ENCODE measurements around the gene MYL7.

MYL7 gene

DNA sequence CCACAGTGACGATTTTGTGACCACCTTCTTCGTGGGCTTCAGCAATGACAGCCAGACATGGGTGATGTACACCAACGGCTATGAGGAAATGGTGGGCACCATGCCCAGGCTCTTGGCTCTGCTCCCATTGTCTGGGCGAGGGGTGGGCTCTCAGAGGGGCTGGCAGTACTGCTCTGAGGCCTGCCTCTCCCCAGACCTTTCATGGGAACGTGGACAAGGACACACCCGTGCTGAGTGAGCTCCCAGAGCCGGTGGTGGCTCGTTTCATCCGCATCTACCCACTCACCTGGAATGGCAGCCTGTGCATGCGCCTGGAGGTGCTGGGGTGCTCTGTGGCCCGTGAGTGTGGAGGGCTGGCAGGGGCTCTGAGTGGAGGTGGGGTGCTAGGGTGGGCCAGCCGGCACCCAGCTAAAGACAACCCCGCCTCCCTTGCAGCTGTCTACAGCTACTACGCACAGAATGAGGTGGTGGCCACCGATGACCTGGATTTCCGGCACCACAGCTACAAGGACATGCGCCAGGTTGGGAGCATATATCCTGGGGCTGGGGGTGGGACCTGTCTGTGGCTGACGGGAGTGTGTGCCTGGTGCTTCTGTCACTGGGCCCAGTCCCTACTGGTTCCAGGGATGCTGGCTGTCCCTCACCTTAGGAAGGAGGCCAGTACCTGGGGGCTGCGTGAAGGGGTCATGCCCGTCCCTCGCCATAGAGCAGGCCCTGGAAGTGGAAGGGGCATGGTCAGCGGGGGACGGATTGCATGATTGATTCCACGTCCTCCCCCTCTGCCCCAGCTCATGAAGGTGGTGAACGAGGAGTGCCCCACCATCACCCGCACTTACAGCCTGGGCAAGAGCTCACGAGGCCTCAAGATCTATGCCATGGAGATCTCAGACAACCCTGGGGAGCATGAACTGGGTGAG, 30.2 kb downstream of the MYL7 start:
- no peak for DNase-seq

DNA sequence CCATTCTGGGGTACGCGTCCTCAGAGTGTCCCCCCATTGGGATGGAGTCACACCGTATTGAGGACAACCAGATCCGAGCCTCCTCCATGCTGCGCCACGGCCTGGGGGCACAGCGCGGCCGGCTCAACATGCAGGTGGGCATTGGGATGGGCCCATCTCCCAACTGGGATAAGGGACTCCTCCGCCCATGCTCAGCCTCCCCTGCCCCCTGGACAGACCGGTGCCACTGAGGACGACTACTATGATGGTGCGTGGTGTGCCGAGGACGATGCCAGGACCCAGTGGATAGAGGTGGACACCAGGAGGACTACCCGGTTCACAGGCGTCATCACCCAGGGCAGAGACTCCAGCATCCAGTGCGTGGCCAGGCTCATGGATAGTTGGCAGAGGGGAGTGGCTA, 31.1 kb downstream of the MYL7 start:
- no peak for DNase-seq

DNA sequence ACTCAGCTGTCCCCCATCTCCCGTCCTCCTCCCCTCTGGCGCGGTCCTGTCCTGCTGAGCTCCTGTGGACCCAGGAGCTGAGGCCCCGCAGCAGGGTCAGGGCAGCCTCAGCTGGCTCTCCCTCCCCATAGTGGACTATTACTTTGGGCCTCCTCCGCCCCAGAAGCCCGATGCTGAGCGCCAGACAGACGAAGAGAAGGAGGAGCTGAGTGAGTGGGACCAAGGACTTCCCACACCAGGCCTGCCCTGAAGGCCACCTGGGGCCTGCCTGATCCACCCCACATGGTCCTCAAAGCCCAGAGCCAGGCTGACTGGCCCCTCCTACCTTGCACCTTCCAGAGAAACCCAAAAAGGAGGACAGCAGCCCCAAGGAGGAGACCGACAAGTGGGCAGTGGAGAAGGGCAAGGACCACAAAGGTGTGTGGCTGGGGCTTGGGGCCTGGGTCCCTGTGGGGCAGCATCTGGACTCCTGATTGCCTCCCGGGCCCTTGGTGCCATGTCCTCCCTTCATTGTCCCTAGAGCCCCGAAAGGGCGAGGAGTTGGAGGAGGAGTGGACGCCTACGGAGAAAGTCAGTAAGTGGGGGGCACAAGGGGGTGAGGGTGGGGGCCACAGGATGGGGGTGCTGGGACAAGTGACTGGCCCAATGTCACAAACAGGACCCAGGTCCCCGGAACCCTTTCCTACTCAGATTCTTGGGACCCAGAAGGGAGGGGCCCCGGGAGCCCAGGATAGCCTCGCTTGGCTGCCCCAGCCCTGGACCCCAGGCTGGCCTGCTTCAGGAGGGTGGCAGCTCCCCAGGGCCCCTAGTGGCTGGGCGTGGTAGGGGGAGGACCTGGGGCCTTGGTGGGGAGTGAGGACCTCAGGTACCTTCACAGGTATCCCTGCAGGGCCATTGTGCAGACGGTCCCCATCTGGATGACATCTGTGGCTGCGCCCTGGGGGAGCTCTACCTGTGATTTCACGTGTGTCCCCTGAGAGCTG, 32.1 kb downstream of the MYL7 start:
- DNase-seq: no peak

DNA sequence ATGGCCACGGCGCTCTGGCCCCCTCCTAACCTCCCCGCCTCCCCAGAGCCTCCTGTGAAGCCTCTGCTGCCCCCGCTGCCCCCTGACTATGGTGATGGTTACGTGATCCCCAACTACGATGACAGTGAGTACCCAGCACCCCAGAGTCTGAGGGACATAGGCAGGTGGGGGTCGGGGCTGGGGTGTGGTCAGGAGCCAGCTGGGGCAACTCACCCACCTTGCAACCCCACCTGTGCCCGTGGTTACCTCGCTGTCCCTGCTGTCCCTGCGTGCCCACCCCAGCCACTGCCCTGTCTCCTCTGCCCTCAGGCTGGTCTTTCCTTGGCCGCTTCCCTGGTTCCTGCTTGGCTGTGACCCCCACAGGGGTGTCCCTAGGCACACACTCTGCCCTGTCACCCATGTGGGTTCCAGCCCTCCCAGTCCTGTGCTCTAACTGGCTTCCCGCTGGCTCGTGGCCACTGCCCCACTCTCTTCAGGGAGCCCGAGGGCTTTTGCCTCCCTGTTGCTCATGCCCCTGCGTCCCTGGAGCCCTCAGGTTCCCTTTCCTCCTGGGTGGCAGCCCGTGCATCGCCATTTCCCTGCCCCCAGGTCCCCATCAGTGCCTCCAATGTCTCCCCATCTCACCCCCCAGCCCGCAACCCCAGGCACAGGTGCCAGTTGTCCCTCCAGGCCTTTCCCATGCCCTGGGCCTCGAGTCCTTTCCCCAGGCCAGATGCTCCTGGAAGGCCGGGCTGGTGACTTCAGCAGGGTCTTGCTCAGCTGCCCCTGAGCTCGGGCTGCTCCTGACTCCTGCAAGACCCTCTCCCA, 33.0 kb downstream of the MYL7 start:
- DNase-seq: no peak

DNA sequence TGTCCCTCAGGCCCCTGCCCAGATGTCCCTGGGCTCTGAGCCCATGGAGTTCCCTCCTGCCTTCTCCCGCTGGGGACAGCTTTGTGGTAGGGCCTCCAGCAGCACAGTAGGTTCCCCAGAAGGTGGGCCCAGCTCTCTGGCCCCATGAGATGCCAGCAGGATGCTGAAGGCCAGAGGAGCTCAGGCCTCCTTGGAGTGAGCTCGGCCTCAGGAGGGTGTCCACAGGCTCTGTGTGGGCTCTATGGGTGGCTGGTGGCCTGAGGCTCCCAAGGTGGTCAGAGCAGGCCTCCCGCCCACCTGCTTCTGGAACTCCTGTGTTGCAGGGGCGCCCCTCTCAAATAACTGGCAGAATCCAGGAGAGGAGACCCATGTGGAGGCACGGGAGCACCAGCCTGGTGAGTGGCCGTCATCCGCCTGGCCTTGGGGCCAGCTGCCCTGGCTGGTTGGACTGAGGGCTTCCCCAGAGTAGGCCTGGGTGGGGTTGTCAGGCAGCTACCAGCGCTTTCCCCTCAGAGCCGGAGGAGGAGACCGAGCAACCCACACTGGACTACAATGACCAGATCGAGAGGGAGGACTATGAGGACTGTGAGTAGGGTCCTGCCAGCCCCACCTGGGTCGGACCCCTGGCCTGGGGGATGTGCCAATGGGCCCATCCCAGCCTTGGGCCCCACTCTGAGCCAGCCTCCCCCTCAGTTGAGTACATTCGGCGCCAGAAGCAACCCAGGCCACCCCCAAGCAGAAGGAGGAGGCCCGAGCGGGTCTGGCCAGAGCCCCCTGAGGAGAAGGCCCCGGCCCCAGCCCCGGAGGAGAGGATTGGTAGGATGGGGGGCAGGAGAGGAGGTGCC, 33.8 kb downstream of the MYL7 start:
- DNase-seq: no peak

DNA sequence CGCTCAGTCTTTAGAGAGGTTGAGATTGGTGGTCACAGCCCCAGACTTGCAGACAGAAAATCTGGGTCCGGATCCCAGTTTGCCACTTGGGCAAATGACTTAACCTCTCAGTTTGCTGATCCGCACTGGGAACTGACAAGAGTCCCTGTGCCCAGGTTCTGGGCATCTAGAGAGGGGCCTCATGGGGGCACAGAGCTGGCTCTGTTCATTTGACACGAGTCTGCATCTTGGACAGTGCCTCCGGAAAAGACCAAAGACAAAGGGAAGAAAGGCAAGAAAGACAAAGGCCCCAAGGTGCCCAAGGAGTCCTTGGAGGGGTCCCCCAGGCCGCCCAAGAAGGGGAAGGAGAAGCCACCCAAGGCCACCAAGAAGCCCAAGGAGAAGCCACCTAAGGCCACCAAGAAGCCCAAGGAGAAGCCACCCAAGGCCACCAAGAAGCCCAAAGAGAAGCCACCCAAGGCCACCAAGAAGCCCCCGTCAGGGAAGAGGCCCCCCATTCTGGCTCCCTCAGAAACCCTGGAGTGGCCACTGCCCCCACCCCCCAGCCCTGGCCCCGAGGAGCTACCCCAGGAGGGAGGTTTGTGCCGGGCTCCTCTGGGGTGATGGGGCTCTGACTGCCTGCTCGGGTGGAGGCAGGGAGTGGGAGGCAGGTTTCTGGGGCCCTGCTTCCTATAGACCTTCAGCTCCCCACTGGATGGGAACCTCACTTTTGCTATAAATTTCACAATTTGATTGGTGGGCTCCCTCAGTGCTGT, 34.6 kb downstream of the MYL7 start:
- no peak for DNase-seq

DNA sequence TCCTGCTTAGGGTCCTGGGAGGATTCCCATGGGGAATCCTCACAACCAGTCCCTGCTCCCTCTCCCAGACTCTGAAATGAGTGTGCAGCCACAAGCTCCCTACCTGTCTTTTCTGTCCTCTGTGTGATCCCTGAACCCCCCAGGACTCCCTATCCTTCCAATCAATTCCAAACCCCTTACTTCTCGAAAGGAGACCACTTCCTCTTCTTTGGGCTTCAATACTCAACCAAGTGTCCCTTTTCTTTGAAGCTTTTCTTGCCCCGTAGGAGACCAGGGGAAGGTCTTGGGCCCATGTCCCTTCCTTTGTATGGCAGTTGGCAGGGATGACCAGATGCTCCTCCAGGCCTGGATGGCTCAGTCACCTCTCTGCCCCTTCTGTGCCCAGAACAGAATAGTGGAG, 35.3 kb downstream of the MYL7 start:
- DNase-seq: no peak

DNA sequence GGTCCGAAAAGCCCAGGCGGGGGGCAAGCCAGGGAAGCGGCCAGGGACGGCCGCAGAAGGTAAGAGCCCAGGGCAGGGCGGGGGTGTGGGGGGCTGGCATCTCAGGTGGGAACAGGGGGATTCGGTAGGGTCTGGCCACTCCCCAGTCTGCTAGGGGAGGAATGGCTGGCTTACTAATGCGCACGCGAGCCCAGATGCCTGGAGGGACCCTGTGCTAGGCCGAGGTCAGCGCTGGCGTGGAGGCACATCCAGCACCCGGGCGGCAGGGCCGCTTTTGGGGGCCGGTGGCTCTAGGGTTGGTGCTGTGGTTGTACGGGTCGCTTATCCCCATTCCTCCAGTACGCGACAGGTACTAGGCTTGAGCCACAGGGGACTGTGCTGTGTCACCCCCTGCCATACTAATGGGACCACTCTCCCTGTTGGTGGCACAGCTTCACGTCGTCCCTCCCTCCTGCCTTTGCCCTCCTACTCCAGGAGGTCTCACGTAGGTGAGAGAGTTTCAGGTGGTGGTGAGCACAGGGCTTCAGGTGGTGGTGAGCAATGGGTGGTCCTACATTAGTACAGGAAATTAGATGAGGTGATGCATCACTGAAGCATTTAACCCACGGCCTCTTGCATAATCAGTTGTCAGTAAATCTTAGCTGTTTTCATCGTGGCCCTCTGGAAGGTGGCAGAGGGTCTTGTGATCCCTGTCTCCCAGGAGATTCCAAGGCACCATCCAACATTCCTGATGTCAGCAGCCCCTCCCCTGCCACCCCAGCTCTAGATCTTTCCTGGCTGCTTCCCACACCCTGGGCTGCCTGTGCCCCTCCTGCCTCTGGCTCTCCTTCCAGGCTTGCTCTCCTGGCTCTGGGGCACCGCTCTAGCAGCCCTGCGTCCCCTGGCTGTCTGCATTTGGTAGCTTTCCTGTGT, 36.0 kb downstream of the MYL7 start:
- DNase-seq: no peak

DNA sequence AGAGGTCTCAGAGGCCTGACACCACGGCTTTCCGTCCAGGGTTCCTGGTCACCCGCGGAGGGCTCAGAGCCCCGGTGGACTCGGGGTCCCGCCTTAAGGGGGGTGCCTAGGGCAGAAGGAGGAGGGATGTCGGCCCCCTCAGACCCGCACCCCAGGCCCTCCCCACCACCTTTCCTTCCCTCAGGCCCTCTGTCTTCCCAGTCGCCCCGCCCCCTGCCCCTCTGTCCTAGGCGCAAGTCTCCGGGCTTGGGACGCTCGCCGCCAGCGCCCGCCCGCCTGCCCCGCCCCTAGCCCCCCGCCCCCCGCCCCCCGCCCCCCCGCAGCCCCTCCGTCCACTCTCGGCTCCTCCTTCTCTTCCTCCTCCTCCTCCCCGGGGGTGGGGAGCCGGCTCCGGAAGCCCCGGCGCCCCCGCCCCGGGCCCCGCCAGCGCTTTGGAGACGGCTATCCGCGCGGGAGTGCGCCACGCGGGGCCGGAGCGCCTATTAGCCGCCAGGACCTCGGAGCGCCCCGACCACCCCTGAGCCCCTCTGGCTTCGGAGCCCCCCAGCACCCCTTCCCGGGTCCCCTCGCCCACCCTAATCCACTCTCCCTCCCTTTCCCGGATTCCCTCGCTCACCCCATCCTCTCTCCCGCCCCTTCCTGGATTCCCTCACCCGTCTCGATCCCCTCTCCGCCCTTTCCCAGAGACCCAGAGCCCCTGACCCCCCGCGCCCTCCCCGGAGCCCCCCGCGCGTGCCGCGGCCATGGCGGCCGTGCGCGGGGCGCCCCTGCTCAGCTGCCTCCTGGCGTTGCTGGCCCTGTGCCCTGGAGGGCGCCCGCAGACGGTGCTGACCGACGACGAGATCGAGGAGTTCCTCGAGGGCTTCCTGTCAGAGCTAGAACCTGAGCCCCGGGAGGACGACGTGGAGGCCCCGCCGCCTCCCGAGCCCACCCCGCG, 36.9 kb downstream of the MYL7 start, which contains the start of gene AEBP1:
TSS of gene AEBP1 (plus strand) at position 423 of the 937 bp plus-strand sequence. CDS start at position 744, 321 bp downstream.
- DNase-seq: no peak

DNA sequence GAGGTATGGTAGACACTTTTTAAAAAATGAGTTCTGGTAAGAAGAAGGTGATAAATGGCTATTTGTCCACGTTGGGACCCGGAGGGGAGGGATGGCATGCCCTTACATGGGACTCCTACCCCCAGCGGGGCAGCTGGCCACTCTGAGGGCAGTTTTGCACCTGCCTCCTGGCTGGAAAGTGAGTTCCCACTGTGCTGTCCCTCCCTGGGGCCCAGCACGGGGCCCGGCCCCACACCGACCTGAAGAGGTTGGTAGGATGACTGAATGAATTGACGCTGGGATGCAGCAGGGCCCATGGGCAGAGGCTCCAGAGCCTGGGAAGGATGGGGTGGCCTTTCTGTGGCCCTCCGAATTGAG, 37.6 kb downstream of the MYL7 start:
- DNase-seq: no peak

DNA sequence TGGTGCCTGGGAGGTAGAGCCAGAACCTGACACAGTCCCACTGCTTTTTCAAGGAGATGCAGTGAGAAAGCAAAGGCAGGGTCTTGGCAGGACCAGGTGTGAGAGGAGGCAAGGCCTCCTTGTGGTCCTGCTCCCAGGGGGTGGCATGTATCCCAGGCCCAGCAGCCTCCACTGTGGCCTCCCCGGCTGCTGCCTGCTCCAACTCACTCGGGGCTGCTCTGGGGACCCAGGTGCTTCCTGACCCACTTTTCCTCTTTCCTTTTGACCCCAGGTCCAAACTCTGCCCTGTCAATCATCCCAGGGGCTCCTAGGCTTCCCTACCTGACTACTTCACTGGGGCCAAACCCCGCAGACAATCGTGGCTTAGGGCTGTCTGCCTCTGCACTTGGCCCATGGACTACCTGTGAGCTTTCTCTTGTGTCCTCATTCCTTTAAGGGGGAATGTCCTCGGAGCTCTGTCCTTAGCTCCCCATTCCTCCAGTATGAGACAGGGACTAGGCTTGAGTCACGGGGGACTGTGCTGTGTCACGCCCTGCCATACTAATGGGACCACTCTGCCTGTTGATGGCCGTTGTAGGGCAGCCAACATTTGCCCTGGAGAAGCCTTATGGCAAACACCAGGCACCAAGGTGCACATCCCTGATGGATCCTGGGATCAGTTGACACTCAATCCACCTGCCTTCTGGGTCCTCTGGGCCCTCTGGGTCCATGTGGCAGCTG, 38.1 kb downstream of the MYL7 start:
- no peak for DNase-seq

DNA sequence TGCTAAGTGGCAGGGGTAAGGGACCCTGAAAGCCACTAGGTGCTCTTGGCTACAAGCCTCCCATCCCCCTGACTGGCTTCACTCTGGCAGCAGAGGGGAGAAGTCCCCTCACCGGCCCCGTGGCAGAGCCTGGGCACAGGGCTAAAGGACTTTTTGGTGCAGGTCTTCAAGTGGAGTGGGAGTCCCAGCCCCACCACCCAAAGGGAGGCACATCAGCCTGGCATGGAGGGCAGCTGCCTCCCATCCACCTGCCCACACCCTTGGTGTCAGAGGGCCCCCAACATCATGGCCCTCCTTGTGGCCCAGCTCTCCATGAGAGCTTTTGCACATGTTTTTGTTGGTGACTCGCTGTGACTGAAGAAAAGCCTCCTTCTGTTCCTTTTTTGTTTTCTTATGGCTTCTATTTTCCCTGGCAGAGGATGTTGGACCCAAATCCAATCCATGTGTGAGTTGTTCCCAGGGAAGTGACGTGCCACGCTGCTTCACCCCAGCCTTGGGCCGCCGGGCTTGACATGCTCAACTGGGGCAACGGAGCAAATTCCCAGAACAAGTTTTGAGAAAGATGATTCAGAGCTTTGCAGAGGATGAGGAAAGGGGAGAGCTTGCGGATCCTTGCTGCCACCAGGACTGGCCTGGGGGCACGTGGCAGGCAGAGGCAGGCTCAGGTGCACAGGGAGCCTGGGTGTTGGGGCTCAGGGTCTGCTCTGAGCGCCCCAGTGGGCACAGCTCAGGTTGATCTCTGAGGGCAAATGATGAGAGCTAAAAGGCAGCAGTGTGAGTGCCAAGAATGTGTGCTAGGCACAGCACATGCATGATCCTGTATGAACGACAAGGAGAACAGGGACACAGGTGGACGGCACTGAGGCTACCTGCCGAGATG, 38.9 kb downstream of the MYL7 start:
- DNase-seq: no peak

DNA sequence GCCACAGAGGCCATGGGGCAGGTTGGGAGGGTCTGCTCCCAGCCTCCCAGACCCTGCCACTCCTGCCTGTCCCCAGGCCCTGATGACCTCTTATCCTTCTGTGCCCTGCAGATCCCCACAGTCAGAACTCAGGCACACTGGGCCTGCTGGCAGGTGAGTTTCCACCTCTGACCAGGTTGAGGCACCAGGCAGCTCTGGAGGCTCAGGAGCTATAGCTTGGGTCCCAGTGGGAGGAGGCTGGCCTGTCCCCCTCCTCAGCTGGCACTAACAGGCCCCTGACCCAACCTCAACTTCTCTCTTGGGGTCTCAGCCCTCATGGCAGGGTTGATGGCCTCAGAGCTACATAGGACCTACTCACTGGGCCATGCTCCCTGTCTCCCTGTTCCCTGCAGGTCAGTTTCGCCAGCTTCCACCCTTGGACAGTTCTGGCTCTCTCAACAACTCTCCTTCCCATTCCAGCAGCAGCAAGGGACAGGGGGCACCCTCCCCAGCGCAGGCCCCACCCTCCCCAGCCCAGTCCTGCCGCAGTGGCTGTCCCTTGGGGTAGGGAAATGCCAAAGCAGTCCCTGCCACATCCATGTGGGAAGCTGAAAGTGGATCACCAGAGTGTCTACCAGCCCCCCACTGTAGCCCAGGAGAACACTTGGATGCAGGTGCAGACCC, 39.7 kb downstream of the MYL7 start:
- DNase-seq: no peak

DNA sequence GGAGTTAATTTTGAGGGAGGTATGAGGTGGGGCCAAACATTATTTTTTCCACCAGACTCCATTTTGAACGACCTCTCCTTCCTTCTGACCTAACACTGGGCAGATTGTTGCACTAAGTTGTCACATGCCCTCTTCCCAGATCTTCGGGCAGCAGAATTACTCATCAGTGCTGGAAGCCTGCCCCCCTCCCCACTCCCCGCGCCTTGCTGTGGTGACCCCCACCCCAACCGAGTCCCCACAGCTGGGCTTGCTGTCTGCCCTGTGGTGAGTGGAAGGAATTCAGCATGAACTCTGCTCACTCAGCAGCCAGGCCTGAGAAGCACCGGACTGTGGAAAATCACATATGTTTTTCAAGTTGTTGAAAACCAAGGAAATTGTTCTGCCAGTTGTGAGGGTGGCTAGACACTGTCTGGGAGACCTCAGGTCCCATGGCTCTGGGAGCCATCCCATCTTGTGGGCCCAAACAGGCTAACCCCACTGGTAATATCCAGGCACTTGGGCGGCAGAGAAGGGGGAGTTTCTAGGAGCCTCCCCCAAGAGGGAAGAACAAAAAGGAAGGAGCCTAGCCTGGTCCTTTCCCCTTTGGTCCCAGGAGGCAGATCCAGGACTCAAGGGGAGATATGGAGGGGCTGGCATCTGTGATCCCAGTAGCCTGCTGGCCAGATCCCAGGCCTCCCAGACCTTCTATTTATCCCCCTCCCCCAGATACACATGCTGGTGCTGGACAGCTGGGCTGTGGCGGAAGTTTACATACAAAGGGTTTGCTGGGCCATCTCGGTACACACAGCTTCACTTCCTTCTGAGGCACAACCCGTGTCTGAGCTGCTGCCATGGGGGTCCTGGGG, 40.5 kb downstream of the MYL7 start:
- no peak for DNase-seq

DNA sequence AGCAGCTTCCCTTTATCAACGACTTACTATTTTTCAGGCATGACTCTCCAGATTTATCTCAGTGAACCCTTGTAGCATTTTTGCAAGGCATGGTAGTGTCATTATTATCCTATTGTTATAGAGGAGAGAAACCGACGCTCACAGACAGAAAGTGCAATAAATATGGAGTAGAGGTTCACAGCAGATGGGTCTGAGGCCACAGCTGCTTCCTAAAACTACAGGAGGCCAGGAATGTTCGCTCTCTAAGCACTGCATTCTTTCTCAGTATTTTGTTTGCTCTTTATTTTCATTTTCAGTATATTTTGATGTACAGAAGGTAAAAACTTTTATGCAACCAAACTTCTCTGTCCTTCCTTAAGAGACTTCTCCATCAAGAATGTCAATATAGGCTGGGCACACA, 41.5 kb downstream of the MYL7 start:
- DNase-seq: no peak
